ENCODE data around the gene RNASE3.
"Not testable (repeated sequence)": the region's sequence is repeated elsewhere in the genome, so short reads cannot be mapped to it uniquely, and the experiment has no call there.

The RNASE3 gene

GRCh38 chr14:20891126-20891825 lies at the start of gene RNASE3:
Gene RNASE3 (plus strand): TSS chr14:20891385. CDS start chr14:20891687, 302 bp downstream.
- DNase-seq (ENCODE audit: extremely low spot score); POLR2A ChIA-PET: not testable (repeated sequence)
- CTCF ChIA-PET, result interaction anchor here (0.7 kb wide), 1 partner anchor 80 kb away, joined by 4 read pairs; no protein-coding TSS in a partner anchor

- DNase-seq (ENCODE audit: extremely low spot score), result no peak
- ChIA-PET CTCF (interaction anchor here (1.0 kb wide), 1 partner anchor 9 kb away, joined by 7 read pairs; no protein-coding TSS in a partner anchor), POLR2A (no interaction called here)
- no peak for TF ChIP-seq SP1 (IDR thresholded peaks at IDR 0.05)
- TF ChIP-seq FOXA1 (IDR thresholded peaks at IDR 0.05), result no peak
- no peak for TF ChIP-seq TARDBP (IDR thresholded peaks at IDR 0.05)
- TF ChIP-seq HDGF (IDR thresholded peaks at IDR 0.05; ENCODE audit: borderline replicate concordance), result no peak
- TF ChIP-seq ZNF384 (IDR thresholded peaks at IDR 0.05), result no peak
Observed at GRCh38 chr14:20846560-20846959, 44.6 kb upstream of the RNASE3 start.

GRCh38 chr14:20848316-20848954 lies 42.8 kb upstream of the RNASE3 start:
- CTCF ChIA-PET, result interaction anchor here (1.6 to 2.2 kb wide), 3 partner anchors 9 to 123 kb away, joined by 6 to 7 read pairs (median 7); no protein-coding TSS in a partner anchor
- POLR2A ChIA-PET, result no interaction called here
- DNase-seq (ENCODE audit: extremely low spot score), result no peak
- TF ChIP-seq PKNOX1 (IDR thresholded peaks at IDR 0.05) (no peak), BHLHE40 (IDR thresholded peaks at IDR 0.05; ENCODE audit: borderline replicate concordance) (no peak)

- CTCF ChIA-PET, result interaction anchor here (1.6 to 2.2 kb wide), 3 partner anchors 9 to 122 kb away, joined by 6 to 7 read pairs (median 7); no protein-coding TSS in a partner anchor
- POLR2A ChIA-PET, result no interaction called here
- TF ChIP-seq BHLHE40 (IDR thresholded peaks at IDR 0.05; ENCODE audit: borderline replicate concordance) (no peak), CTBP1 (IDR thresholded peaks at IDR 0.05; ENCODE audit: borderline replicate concordance) (no peak), PKNOX1 (IDR thresholded peaks at IDR 0.05) (no peak), HDGF (IDR thresholded peaks at IDR 0.05; ENCODE audit: borderline replicate concordance) (no peak), TARDBP (IDR thresholded peaks at IDR 0.05) (no peak), ZNF384 (IDR thresholded peaks at IDR 0.05) (no peak), FOXK2 (IDR thresholded peaks at IDR 0.05) (no peak), ELF4 (IDR thresholded peaks at IDR 0.05) (no peak), FOXA1 (IDR thresholded peaks at IDR 0.05) (no peak), SUZ12 (IDR thresholded peaks at IDR 0.05) (no peak)
Observed at GRCh38 chr14:20848955-20849570, 42.1 kb upstream of the RNASE3 start.

GRCh38 chr14:20853042-20853441 lies 38.1 kb upstream of the RNASE3 start:
- CTCF ChIA-PET, result no interaction called here

More at GRCh38 chr14:20848955-20849570, 42.1 kb upstream of the RNASE3 start:
- DNase-seq (ENCODE audit: extremely low spot score), result no peak

GRCh38 chr14:20855652-20856291 lies 35.4 kb upstream of the RNASE3 start:
- DNase-seq (ENCODE audit: extremely low spot score), result peak; percentile 71
- POLR2A ChIA-PET, result interaction anchor here (0.6 to 1.5 kb wide), 3 partner anchors 115 to 159 kb away, joined by 3 to 4 read pairs (median 3); no protein-coding TSS in a partner anchor
- TF ChIP-seq ARNT (IDR thresholded peaks at IDR 0.05), result no peak
- TF ChIP-seq FOXK2 (IDR thresholded peaks at IDR 0.05), result no peak
- CTCF ChIA-PET, result interaction anchor here (0.5 to 2.0 kb wide), 13 partner anchors 9 to 248 kb away, joined by 3 to 8 read pairs (median 4); no protein-coding TSS in a partner anchor

More at GRCh38 chr14:20853042-20853441, 38.1 kb upstream of the RNASE3 start:
- no peak for DNase-seq (ENCODE audit: extremely low spot score)
- POLR2A ChIA-PET, result no interaction called here
- TF ChIP-seq ARNT (IDR thresholded peaks at IDR 0.05), result no peak
- TF ChIP-seq HDGF (IDR thresholded peaks at IDR 0.05; ENCODE audit: borderline replicate concordance), result no peak
- TF ChIP-seq L3MBTL2 (conservative IDR thresholded peaks at IDR 0.05), result no peak
- no peak for TF ChIP-seq PKNOX1 (IDR thresholded peaks at IDR 0.05)
- no peak for TF ChIP-seq NFRKB (IDR thresholded peaks at IDR 0.05)
- no peak for TF ChIP-seq SP1 (IDR thresholded peaks at IDR 0.05)
- no peak for TF ChIP-seq FOXK2 (IDR thresholded peaks at IDR 0.05)
- no peak for TF ChIP-seq ELF4 (IDR thresholded peaks at IDR 0.05)
- TF ChIP-seq ZNF384 (IDR thresholded peaks at IDR 0.05), result no peak
- TF ChIP-seq CTBP1 (IDR thresholded peaks at IDR 0.05; ENCODE audit: borderline replicate concordance), result no peak
- TF ChIP-seq LEF1 (IDR thresholded peaks at IDR 0.05; ENCODE audit: borderline replicate concordance), result no peak
- TF ChIP-seq BHLHE40 (IDR thresholded peaks at IDR 0.05; ENCODE audit: borderline replicate concordance), result no peak
